ENCODE results near the gene AMN1.

DNA sequence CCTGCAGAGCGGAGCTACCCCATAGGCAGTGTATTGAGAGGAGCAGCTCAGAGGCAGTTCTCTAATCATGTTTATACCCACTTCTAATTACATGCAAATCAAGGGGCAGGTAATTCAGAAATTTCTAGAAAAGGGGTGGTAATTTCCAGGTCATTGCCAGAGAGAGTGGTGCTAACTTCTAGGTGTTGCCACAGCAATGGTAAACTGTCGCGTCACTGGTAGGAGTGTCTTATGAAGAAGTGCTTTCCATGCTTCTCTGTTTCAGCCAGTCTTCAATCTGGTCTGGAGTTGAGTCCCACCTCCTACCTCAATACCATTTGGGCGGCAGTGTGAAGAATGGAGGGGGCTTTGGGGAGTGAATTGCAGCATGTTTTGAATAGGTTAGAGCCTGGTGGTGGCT lies 8.5 kb upstream of the AMN1 start:
- TF ChIP-seq SIN3A (IDR thresholded peaks at IDR 0.05; ENCODE audit: borderline replicate concordance, insufficient read depth, low read length) (no peak), TAF1 (IDR thresholded peaks at IDR 0.05; ENCODE audit: borderline replicate concordance, insufficient read depth, low read length) (no peak), POLR2AphosphoS5 (IDR thresholded peaks at IDR 0.05; ENCODE audit: low read depth, low read length) (no peak), FOXP2 (optimal IDR thresholded peaks at IDR 0.05; ENCODE audit: borderline replicate concordance, extremely low read depth, extremely low read length, insufficient read depth) (no peak)
- TF ChIP-seq, protein P1, sequence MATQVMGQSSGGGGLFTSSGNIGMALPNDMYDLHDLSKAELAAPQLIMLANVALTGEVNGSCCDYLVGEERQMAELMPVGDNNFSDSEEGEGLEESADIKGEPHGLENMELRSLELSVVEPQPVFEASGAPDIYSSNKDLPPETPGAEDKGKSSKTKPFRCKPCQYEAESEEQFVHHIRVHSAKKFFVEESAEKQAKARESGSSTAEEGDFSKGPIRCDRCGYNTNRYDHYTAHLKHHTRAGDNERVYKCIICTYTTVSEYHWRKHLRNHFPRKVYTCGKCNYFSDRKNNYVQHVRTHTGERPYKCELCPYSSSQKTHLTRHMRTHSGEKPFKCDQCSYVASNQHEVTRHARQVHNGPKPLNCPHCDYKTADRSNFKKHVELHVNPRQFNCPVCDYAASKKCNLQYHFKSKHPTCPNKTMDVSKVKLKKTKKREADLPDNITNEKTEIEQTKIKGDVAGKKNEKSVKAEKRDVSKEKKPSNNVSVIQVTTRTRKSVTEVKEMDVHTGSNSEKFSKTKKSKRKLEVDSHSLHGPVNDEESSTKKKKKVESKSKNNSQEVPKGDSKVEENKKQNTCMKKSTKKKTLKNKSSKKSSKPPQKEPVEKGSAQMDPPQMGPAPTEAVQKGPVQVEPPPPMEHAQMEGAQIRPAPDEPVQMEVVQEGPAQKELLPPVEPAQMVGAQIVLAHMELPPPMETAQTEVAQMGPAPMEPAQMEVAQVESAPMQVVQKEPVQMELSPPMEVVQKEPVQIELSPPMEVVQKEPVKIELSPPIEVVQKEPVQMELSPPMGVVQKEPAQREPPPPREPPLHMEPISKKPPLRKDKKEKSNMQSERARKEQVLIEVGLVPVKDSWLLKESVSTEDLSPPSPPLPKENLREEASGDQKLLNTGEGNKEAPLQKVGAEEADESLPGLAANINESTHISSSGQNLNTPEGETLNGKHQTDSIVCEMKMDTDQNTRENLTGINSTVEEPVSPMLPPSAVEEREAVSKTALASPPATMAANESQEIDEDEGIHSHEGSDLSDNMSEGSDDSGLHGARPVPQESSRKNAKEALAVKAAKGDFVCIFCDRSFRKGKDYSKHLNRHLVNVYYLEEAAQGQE (IDR thresholded peaks at IDR 0.05; ENCODE audit: insufficient read depth in 1 of 2, low read depth in 2 of 2, low read length in 2 of 2) = no peak

Data from PFSK-1 (cell line).